ENCODE measurements around the gene PREB. TPM values are rescaled to one million over a fixed set of nuclear protein-coding genes. Genes with fewer than 3 reads are reported as not detected.

The PREB gene
- total and polyA plus RNA-seq, 2 experiments from 2014 or later = 69.2 to 90.3 TPM

GRCh38 chr2:27133195-27133875 lies 1.1 kb downstream of the PREB start:
- Histone ChIP-seq H3K4me1 (ENCODE audit: insufficient read depth) (peaks cover 10% of the 10 kb centered on the region), H3K27me3 (no peaks in the 10 kb centered on the region), H3K4me2 (peak overlapping the region; percentile 87), H4K20me1 (ENCODE audit: insufficient read depth, poor library complexity, severe bottlenecking) (peaks cover 9% of the 10 kb centered on the region), H3K27ac (no peak overlapping the region), H3K9me3 (ENCODE audit: low read depth) (no peaks in the 10 kb centered on the region), H2AFZ (peak overlapping the region; percentile 86), H3K79me2 (peaks cover 19% of the 10 kb centered on the region), H3K36me3 (replicated peaks; ENCODE audit: insufficient read depth, low read depth) (no peaks in the 10 kb centered on the region), H3K9me2 (replicated peaks; ENCODE audit: insufficient read depth) (no peaks in the 10 kb centered on the region), H3K4me3 (peak overlapping the region; percentile 91)
- 52% methylated on average over 14 of the region's 14 CpGs for WGBS (ENCODE audit: low lambda C conversion rate, missing lambda C conversion rate)
- no peak for DNase-seq (ENCODE audit: low spot score)
- TF ChIP-seq EZH2phosphoT487 (IDR thresholded peaks at IDR 0.05; ENCODE audit: low read depth, severe bottlenecking, unreplicated experiment) = no peak
- TF ChIP-seq CTCF (IDR thresholded peaks at IDR 0.05; ENCODE audit: poor library complexity) = no peak
- no peak for TF ChIP-seq EZH2 (IDR thresholded peaks at IDR 0.05; ENCODE audit: borderline replicate concordance)

GRCh38 chr2:27131429-27131828 lies 3.0 kb downstream of the PREB start:
- peaks cover 9% of the 10 kb centered on the region for H4K20me1 ChIP-seq (ENCODE audit: insufficient read depth, poor library complexity, severe bottlenecking)
- no peak for TF ChIP-seq EZH2phosphoT487 (IDR thresholded peaks at IDR 0.05; ENCODE audit: low read depth, severe bottlenecking, unreplicated experiment)
- 98% methylated on average over 11 of the region's 11 CpGs for WGBS (ENCODE audit: low lambda C conversion rate, missing lambda C conversion rate)
- H3K27me3 ChIP-seq = no peaks in the 10 kb centered on the region
- no peak overlapping the region for H2AFZ ChIP-seq
- H3K79me2 ChIP-seq = peaks cover 19% of the 10 kb centered on the region
- DNase-seq (ENCODE audit: low spot score) = no peak
- H3K4me1 ChIP-seq (ENCODE audit: insufficient read depth) = peaks cover 10% of the 10 kb centered on the region
- no peaks in the 10 kb centered on the region for H3K9me2 ChIP-seq (replicated peaks; ENCODE audit: insufficient read depth)
- no peak overlapping the region for H3K4me2 ChIP-seq
- H3K27ac ChIP-seq = no peak overlapping the region
- no peaks in the 10 kb centered on the region for H3K9me3 ChIP-seq (ENCODE audit: low read depth)
- H3K36me3 ChIP-seq (replicated peaks; ENCODE audit: insufficient read depth, low read depth) = no peaks in the 10 kb centered on the region
- no peak overlapping the region for H3K4me3 ChIP-seq

- H2AFZ ChIP-seq = no peak overlapping the region
- TF ChIP-seq EZH2phosphoT487 (IDR thresholded peaks at IDR 0.05; ENCODE audit: low read depth, severe bottlenecking, unreplicated experiment) = no peak
- no peak for TF ChIP-seq CTCF (IDR thresholded peaks at IDR 0.05; ENCODE audit: poor library complexity)
- no peak for TF ChIP-seq EZH2 (IDR thresholded peaks at IDR 0.05; ENCODE audit: borderline replicate concordance)
- no peak overlapping the region for H3K4me3 ChIP-seq
- H3K36me3 ChIP-seq (replicated peaks; ENCODE audit: insufficient read depth, low read depth) = no peaks in the 10 kb centered on the region
- H3K4me1 ChIP-seq (ENCODE audit: insufficient read depth) = peaks cover 10% of the 10 kb centered on the region
- H3K4me2 ChIP-seq = no peak overlapping the region
- peaks cover 19% of the 10 kb centered on the region for H3K79me2 ChIP-seq
- no peak for DNase-seq (ENCODE audit: low spot score)
- no peaks in the 10 kb centered on the region for H3K9me2 ChIP-seq (replicated peaks; ENCODE audit: insufficient read depth)
- H4K20me1 ChIP-seq (ENCODE audit: insufficient read depth, poor library complexity, severe bottlenecking) = peaks cover 9% of the 10 kb centered on the region
- no peaks in the 10 kb centered on the region for H3K27me3 ChIP-seq
- no peak overlapping the region for H3K27ac ChIP-seq
- H3K9me3 ChIP-seq (ENCODE audit: low read depth) = no peaks in the 10 kb centered on the region
- WGBS (ENCODE audit: low lambda C conversion rate, missing lambda C conversion rate) = 96% methylated on average over 10 of the region's 10 CpGs
Observed at GRCh38 chr2:27130396-27130795, 4.0 kb downstream of the PREB start.

GRCh38 chr2:27128668-27129571 lies 5.5 kb downstream of the PREB start:
- H3K27ac ChIP-seq = no peak overlapping the region
- DNase-seq (ENCODE audit: low spot score) = no peak
- TF ChIP-seq CTCF (IDR thresholded peaks at IDR 0.05; ENCODE audit: poor library complexity) (no peak), EZH2 (IDR thresholded peaks at IDR 0.05; ENCODE audit: borderline replicate concordance) (no peak)
- H3K79me2 ChIP-seq = peaks cover 16% of the 10 kb centered on the region
- H3K9me3 ChIP-seq (ENCODE audit: low read depth) = no peaks in the 10 kb centered on the region
- H3K27me3 ChIP-seq = no peaks in the 10 kb centered on the region
- peaks cover 10% of the 10 kb centered on the region for H3K4me1 ChIP-seq (ENCODE audit: insufficient read depth)
- no peaks in the 10 kb centered on the region for H3K36me3 ChIP-seq (replicated peaks; ENCODE audit: insufficient read depth, low read depth)
- WGBS (ENCODE audit: low lambda C conversion rate, missing lambda C conversion rate) = 89% methylated on average over 11 of the region's 11 CpGs
- no peak overlapping the region for H2AFZ ChIP-seq
- H3K4me3 ChIP-seq = no peak overlapping the region
- no peaks in the 10 kb centered on the region for H3K9me2 ChIP-seq (replicated peaks; ENCODE audit: insufficient read depth)
- H3K4me2 ChIP-seq = no peak overlapping the region
- H4K20me1 ChIP-seq (ENCODE audit: insufficient read depth, poor library complexity, severe bottlenecking) = peaks cover 9% of the 10 kb centered on the region

All from hepatocyte (in vitro differentiated cells).